Gastroesophageal sphincter (tissue), 4 donors: Measurements from ENCODE around the gene GCSAM. TPM values are rescaled to one million over a fixed set of nuclear protein-coding genes. Genes with fewer than 3 reads are reported as not detected.

Source experiments
- ATAC-seq: fragments of 150-250 bp; one replicate; pipeline ENCODE4 v1.9.1; 2016; ENCODE audit warnings: mild to moderate bottlenecking, moderate library complexity
- H3K27ac ChIP-seq, 4 donors: fragments of 200-600 bp; sonication (generic) in 3 of 4; 1 replicate in 3 of 4; 2 replicates in 1 of 4; pipeline ENCODE4 v1.5.1; 2016 to 2019
- H3K27me3 ChIP-seq: fragments of 200-600 bp; sonication (generic); one replicate; pipeline ENCODE4 v1.5.1; 2019
- H3K36me3 ChIP-seq, 2 donors: fragments of 200-600 bp; sonication (generic); one replicate each; pipeline ENCODE4 v1.5.1; 2019; ENCODE audit warnings: control low read depth in 1 of 2
- H3K4me1 ChIP-seq, 3 donors: fragments of 200-600 bp; sonication (generic); 1 replicate in 2 of 3; 2 replicates in 1 of 3; pipeline ENCODE4 v1.5.1; 2016 to 2019; ENCODE audit warnings: control low read depth in 2 of 3
- H3K4me3 ChIP-seq, 2 donors: fragments of 200-600 bp; sonication (generic); one replicate each; pipeline ENCODE4 v1.5.1; 2019; ENCODE audit warnings: mild to moderate bottlenecking in 1 of 2, moderate library complexity in 1 of 2
- H3K9me3 ChIP-seq, 3 donors: fragments of 200-600 bp; sonication (generic); one replicate each; pipeline ENCODE4 v1.5.1; 2017 to 2019; ENCODE audit warnings: control low read depth in 2 of 3
- EP300 ChIP-seq: sonication (generic); formaldehyde crosslinking; IDR thresholded peaks from one replicate; pipeline ENCODE4 v1.6.1; 2017; ENCODE audit warnings: antibody characterized with exemption, mild to moderate bottlenecking
- POLR2A ChIP-seq, 2 donors: fragments of 450-650 bp; IDR thresholded peaks; one replicate each; pipeline ENCODE4 v1.6.1; 2017; ENCODE audit warnings: antibody characterized with exemption in 2 of 2, mild to moderate bottlenecking in 2 of 2, moderate library complexity in 1 of 2
- POLR2AphosphoS5 ChIP-seq: sonication (generic); formaldehyde crosslinking; IDR thresholded peaks from one replicate; pipeline ENCODE4 v1.6.1; 2017; ENCODE audit warnings: antibody characterized with exemption
- WGBS, 2 donors: methylation state at CpG; one replicate each; pipeline ENCODE4 v1.1.5; 2018; ENCODE audit warnings: low coverage in 1 of 2; 5-methylcytosine and 5-hydroxymethylcytosine counted together
- total RNA-seq, 4 donors: library from RNA; depleted of rRNA; stranded (reverse); fragments of >200 nt; gene quantifications; one replicate each; pipeline ENCODE4 v1.1.0, GENCODE V29; 2016
- TF ChIP-seq, protein P1 (sequence below), 4 experiments: fragments of 200-600 bp in 2 of 4; fragments of 450-650 bp in 2 of 4; sonication (generic) in 1 of 4; IDR thresholded peaks; one replicate each; pipeline ENCODE4 v1.5.1; 2017 to 2019; ENCODE audit warnings: antibody characterized with exemption in 4 of 4, mild to moderate bottlenecking in 2 of 4, moderate library complexity in 2 of 4

GCSAM gene
- total RNA-seq, 4 donors from 2014 or later = 0.42 TPM; not detected in 3

DNA sequence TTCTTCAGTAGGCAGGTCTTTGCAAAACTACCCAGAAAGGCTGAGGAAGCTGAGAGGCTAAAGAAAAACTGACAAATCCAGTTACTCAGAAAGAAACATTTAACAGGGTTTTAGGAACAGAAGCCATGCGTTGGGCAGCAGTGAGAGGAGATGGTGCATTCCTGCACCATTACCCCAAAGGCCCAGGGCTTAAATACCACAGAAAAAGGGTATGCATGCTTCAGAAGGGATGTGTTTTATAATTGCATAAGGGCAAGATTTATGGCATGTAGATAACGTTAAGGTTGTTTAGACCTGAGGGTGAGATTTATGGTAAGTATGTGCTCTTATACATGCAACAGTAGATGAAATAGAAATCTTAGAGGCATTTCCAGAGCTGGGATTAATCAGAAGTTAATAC is 36.9 kb downstream of the GCSAM start:
- WGBS, 2 donors = 44 to 54% methylated on average over 2 of the region's 2 CpGs
- ATAC-seq = no peak
- H3K36me3 ChIP-seq = no peaks in the 10 kb centered on the region
- no peaks in the 10 kb centered on the region for H3K27me3 ChIP-seq
- no peaks in the 10 kb centered on the region for H3K4me1 ChIP-seq
- no peak overlapping the region for H3K4me3 ChIP-seq
- no peaks in the 10 kb centered on the region for H3K9me3 ChIP-seq
- TF ChIP-seq POLR2AphosphoS5 = no peak
- no peak overlapping the region for H3K27ac ChIP-seq

DNA sequence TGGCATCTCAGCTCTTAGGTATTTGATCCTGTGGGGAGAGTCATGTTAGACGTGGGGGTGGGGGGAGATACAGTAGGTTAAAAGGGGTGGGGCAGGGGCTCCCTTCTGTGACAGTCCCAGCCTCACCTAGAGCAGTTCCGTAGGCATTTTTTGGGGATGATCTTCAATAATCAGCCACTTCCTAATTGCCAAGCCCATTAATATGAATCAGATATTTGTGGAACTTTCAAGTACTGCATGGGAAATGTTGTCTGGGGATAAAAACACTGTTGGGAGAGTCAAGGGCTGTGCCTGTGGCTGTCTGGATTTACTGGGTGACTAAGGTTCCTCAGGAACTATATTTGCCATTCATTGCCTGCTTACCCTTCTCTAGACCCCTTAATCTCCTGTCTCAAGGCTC is 37.3 kb downstream of the GCSAM start:
- H3K27ac ChIP-seq = no peak overlapping the region
- H3K4me3 ChIP-seq = no peak overlapping the region
- H3K27me3 ChIP-seq = no peaks in the 10 kb centered on the region
- 33 to 37% methylated on average over 1 to 2 of the region's 2 CpGs for WGBS, 2 donors
- no peaks in the 10 kb centered on the region for H3K4me1 ChIP-seq
- no peak for ATAC-seq
- H3K36me3 ChIP-seq = no peaks in the 10 kb centered on the region
- no peaks in the 10 kb centered on the region for H3K9me3 ChIP-seq
- TF ChIP-seq EP300 (no peak), POLR2A (IDR thresholded peaks at IDR 0.05) (no peak), POLR2AphosphoS5 (no peak)
- TF ChIP-seq, protein P1, sequence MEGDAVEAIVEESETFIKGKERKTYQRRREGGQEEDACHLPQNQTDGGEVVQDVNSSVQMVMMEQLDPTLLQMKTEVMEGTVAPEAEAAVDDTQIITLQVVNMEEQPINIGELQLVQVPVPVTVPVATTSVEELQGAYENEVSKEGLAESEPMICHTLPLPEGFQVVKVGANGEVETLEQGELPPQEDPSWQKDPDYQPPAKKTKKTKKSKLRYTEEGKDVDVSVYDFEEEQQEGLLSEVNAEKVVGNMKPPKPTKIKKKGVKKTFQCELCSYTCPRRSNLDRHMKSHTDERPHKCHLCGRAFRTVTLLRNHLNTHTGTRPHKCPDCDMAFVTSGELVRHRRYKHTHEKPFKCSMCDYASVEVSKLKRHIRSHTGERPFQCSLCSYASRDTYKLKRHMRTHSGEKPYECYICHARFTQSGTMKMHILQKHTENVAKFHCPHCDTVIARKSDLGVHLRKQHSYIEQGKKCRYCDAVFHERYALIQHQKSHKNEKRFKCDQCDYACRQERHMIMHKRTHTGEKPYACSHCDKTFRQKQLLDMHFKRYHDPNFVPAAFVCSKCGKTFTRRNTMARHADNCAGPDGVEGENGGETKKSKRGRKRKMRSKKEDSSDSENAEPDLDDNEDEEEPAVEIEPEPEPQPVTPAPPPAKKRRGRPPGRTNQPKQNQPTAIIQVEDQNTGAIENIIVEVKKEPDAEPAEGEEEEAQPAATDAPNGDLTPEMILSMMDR (IDR thresholded peaks at IDR 0.05) = no peak

DNA sequence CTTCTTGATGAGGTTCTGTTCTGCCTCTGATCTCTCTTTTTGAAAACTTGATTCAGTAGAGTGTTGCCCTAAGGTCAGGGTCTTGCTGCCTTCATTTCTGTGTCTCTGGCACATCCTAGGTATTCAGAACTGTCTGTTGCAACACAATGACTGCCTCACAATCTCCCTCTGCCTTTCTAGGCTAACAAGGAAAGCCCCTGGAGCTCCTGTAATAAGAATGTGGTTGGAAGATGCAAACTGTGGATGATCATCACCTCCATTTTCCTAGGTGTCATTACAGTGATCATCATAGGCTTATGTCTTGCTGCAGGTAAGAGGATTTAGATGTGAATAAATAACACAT is 39.9 kb downstream of the GCSAM start:
- TF ChIP-seq, protein P1 (IDR thresholded peaks at IDR 0.05) = no peak
- TF ChIP-seq POLR2A (IDR thresholded peaks at IDR 0.05) (no peak), EP300 (no peak), POLR2AphosphoS5 (no peak)
- H3K4me3 ChIP-seq = no peak overlapping the region
- H3K4me1 ChIP-seq = no peaks in the 10 kb centered on the region
- no peaks in the 10 kb centered on the region for H3K9me3 ChIP-seq
- H3K27me3 ChIP-seq = no peaks in the 10 kb centered on the region
- H3K36me3 ChIP-seq = no peaks in the 10 kb centered on the region
- peak; percentile 7 for ATAC-seq
- no peak overlapping the region for H3K27ac ChIP-seq

DNA sequence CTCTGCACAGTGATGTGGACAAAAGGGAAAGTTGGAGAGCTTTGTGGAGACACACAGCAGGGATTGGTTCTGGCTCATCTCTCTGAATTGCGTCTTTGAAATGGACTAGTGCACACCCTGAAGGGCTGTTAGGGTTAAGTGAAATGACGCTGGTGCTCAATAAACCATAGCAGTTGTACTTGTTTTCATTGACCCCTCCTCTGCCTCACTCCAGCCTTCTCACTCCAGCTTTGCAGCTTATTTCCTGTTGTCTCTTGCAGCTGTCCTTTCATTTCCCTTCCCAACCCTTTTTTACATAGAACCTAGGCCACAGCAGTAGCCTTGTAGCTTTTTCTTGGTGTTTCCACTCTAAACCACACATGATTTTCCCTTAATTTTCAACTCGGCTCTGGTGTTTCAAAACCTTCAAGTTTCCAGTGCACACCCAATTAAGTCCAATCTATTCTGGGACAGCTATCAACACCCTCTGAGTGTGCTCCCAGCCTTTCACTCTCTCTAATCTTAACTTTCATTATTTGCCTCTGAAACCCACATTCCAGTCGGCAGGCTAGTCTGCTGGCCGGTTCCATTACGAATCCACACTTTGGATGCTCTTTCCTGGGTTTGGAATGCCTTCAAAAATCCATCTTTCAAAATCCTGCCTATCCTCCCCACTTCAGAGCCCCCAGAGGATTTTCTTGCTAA is 40.4 kb downstream of the GCSAM start:
- ATAC-seq = peak; percentile 35
- Histone ChIP-seq H3K36me3 (no peaks in the 10 kb centered on the region), H3K4me1 (no peaks in the 10 kb centered on the region), H3K4me3 (no peak overlapping the region), H3K9me3 (no peaks in the 10 kb centered on the region), H3K27me3 (no peaks in the 10 kb centered on the region), H3K27ac (no peak overlapping the region)
- 32 to 53% methylated on average over 6 of the region's 6 CpGs for WGBS, 2 donors
- TF ChIP-seq POLR2A (IDR thresholded peaks at IDR 0.05) (no peak), EP300 (no peak), POLR2AphosphoS5 (no peak)
- TF ChIP-seq, protein P1 (IDR thresholded peaks at IDR 0.05) = no peak

- no peak overlapping the region for H3K4me3 ChIP-seq
- TF ChIP-seq, protein P1 (IDR thresholded peaks at IDR 0.05) = no peak
- TF ChIP-seq POLR2A (IDR thresholded peaks at IDR 0.05) (no peak), EP300 (no peak), POLR2AphosphoS5 (no peak)
- H3K27ac ChIP-seq = no peak overlapping the region
- H3K4me1 ChIP-seq = peaks cover 0 to 11% (median 6%) of the 10 kb centered on the region in 3 donors
- H3K36me3 ChIP-seq = no peaks in the 10 kb centered on the region
- ATAC-seq = no peak
- WGBS, 2 donors = 78 to 80% methylated on average over 3 of the region's 6 CpGs
- H3K9me3 ChIP-seq = no peaks in the 10 kb centered on the region
- H3K27me3 ChIP-seq = no peaks in the 10 kb centered on the region
Measured at GRCh38 chr3:112090887-112091586, 42.0 kb downstream of the GCSAM start.
